K562 treated with DMSO at 1 percent for 12 hours (cell line): ENCODE data around the gene MAVS. TPM values are rescaled to one million over a fixed set of nuclear protein-coding genes. Genes with fewer than 3 reads are reported as not detected.

ENCODE experiments used
- total RNA-seq: library from RNA; unstranded; fragments of 300-600 nt; gene quantifications from 2 replicates; pipeline ENCODE4 v1.2.3, GENCODE V29; 2022; ENCODE audit not compliant: insufficient read depth

MAVS gene
- 7.1 and 20.2 TPM in 2 replicates for total RNA-seq

DNA sequence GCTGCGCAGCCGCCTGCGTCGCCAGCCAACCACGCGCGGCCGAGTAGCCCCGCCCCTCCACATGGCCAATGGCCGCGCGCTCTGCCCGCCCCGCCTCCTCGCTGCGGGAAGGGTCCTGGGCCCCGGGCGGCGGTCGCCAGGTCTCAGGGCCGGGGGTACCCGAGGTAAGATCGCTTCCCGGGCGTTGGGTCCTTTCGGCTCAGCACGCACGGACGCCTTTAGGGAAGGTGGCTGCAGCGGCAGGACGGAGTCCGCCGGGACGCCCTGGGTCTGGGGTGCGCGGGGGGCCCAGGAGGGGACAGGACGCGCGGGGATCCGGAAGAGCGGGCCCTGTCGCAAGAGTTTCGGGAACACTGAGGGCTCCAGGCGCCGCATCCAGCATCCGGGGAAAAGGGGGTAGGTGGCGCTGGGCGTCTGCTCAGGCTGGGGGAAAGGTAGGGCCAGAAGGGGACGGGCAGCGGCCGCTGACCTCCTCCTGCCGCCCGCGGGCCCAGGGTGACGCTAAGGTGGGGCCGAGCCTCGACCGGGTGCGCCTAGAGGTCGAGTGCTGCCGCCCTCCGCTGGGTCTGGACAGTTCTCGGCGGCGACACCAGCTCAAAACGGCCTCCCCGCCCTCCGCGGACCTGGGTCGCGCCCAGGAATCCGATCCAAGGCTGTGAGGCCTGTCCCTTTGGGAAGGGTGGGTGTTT is at the start of gene MAVS:
Gene MAVS (plus strand): TSS at position 95 of the 689 bp plus-strand sequence. CDS start 7,791 bp downstream, outside the sequence.

GRCh38 chr20:3820048-3820900 is 26.4 kb upstream of the MAVS start, which contains the start of gene AP5S1:
Gene AP5S1, plus strand, starts transcription at chr20:3820547. Its CDS starts 1,571 bp downstream, at chr20:3822118.

DNA sequence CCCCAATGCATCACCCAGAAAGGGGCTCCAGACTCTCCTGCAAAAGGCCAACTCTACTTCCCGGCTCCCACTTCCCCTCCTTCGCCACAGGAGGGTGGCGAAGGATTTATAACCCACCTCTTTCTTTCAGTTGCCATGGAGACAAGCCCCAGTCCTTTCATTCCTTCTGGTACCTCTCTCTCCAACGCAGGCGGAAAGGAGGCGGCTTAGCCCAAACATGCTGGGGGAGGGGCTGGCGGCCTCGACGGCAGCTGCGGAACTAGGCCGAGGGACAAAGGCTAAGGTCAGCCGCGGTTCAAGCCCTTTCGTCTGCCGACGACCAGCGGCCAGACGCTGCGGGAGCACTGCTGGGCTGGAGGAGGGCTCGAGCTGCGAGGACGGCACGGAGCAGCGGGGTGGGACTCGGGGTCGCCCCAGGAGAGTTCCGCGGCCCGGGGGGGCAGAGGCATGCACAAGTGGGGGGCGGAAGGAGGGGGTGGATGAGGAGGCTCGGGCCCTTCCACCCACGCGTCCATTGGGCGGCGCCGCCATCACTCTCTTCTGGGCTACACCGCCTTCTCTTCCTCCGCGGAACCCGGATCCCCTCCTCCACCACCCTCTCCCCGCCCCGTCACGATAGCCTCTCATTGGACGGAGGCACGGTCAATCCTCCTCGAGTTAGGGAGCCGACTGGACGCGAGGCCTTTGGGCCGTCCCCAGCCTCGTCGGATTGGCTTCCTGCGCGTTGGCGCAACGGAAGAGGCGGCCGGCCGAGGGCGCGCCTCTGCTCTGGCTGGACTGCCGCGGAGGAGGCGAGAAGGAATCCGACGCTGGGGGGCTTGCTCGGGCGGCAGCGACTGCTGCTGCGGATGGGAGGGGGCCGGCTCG is 42.2 kb downstream of the MAVS start, which contains the start of gene PANK2:
Gene PANK2 (plus strand): TSS at position 766 of the 867 bp plus-strand sequence.

Other genes starting within 250 kb of the MAVS start
- not detected in 2 replicates for gene GFRA4, start 183.4 kb upstream of the MAVS start, total RNA-seq
- not detected in 2 replicates for gene ADAM33, start 164.8 kb upstream of the MAVS start, total RNA-seq
- not detected in 2 replicates for gene SIGLEC1, start 134.2 kb upstream of the MAVS start, total RNA-seq
- gene HSPA12B, start 114.1 kb upstream of the MAVS start, total RNA-seq: 0.20 TPM in 1 of 2 replicates, not detected in the other
- gene ADISSP, start 79.1 kb upstream of the MAVS start, total RNA-seq: 25.3 and 26.4 TPM in 2 replicates
- 0.43 TPM in 1 of 2 replicates, not detected in the other for gene SPEF1, start 65.4 kb upstream of the MAVS start, total RNA-seq
- 46.0 and 46.5 TPM in 2 replicates for gene CENPB, start 60.1 kb upstream of the MAVS start, total RNA-seq
- gene CDC25B, start 50.5 kb upstream of the MAVS start, total RNA-seq: 26.9 and 51.7 TPM in 2 replicates
- 7.1 and 9.7 TPM in 2 replicates for gene AP5S1, start 26.3 kb upstream of the MAVS start, total RNA-seq
- gene PANK2, start 42.6 kb downstream of the MAVS start, total RNA-seq: 25.4 and 35.5 TPM in 2 replicates
- gene RNF24, start 168.7 kb downstream of the MAVS start, total RNA-seq: 10.2 and 40.5 TPM in 2 replicates